GM18873 (cell line): ENCODE data around the gene SCAMP3.
"Not testable (repeated sequence)": the region's sequence is repeated elsewhere in the genome, so short reads cannot be mapped to it uniquely, and the experiment has no call there.

Experiments
- ATAC-seq: cut with Tn5 transposase; IDR thresholded peaks from one replicate; pipeline ENCODE4 v1.9.1; 2021; ENCODE audit warnings: mild to moderate bottlenecking, moderate library complexity, moderate number of reproducible peaks; ENCODE audit not compliant: unreplicated experiment, low FRiP score

The SCAMP3 gene

GRCh38 chr1:155261852-155262673 lies at the start of gene SCAMP3:
Gene SCAMP3 (minus strand): TSS chr1:155262360. CDS start chr1:155262151, 209 bp downstream.
- ATAC-seq: peak; percentile 79

GRCh38 chr1:155309423-155310021 lies 47.4 kb upstream of the SCAMP3 start:
- ATAC-seq: no peak

- peak; percentile 86 for ATAC-seq
Observed at GRCh38 chr1:155308493-155309422, 46.6 kb upstream of the SCAMP3 start, which contains the start of gene FDPS. Gene FDPS (plus strand): TSS chr1:155308866. CDS start chr1:155309790, 924 bp downstream.

- no peak for ATAC-seq
Observed at GRCh38 chr1:155307247-155307740, 45.1 kb upstream of the SCAMP3 start.

GRCh38 chr1:155305881-155306391 lies 43.8 kb upstream of the SCAMP3 start:
- no peak for ATAC-seq

- no peak for ATAC-seq
Observed at GRCh38 chr1:155304558-155305063, 42.5 kb upstream of the SCAMP3 start.

- no peak for ATAC-seq
Observed at GRCh38 chr1:155301342-155301841, 39.2 kb upstream of the SCAMP3 start, which contains the start of gene PKLR. Gene PKLR (minus strand): TSS chr1:155301438. CDS start chr1:155301395, 43 bp downstream.

- ATAC-seq: no peak
Observed at GRCh38 chr1:155300553-155301329, 38.6 kb upstream of the SCAMP3 start.

GRCh38 chr1:155300024-155300423 lies 37.9 kb upstream of the SCAMP3 start:
- ATAC-seq: no peak

- no peak for ATAC-seq
Observed at GRCh38 chr1:155297384-155297783, 35.2 kb upstream of the SCAMP3 start.

- ATAC-seq: no peak
Observed at GRCh38 chr1:155296661-155297060, 34.5 kb upstream of the SCAMP3 start.

GRCh38 chr1:155295942-155296267 lies 33.7 kb upstream of the SCAMP3 start:
- ATAC-seq: no peak

- ATAC-seq: no peak
Observed at GRCh38 chr1:155295183-155295941, 33.2 kb upstream of the SCAMP3 start.

GRCh38 chr1:155294520-155295182 lies 32.5 kb upstream of the SCAMP3 start:
- ATAC-seq: no peak

- ATAC-seq: no peak
Observed at GRCh38 chr1:155293086-155293749, 31.1 kb upstream of the SCAMP3 start.

GRCh38 chr1:155291006-155291405 lies 28.8 kb upstream of the SCAMP3 start:
- not testable (repeated sequence) for ATAC-seq

- no peak for ATAC-seq
Observed at GRCh38 chr1:155287987-155288543, 25.9 kb upstream of the SCAMP3 start.
